PFSK-1 (cell line): ENCODE measurements around the gene FOXL2NB.

ENCODE experiments used
- FOXP2 ChIP-seq: optimal IDR thresholded peaks from 2 replicates; pipeline ENCODE3; 2011; ENCODE audit warnings: borderline replicate concordance, control low read depth, inconsistent platforms; ENCODE audit not compliant: insufficient read depth; ENCODE audit errors: extremely low read length, extremely low read depth
- POLR2AphosphoS5 ChIP-seq: IDR thresholded peaks from 2 replicates; pipeline ENCODE4 v1.6.1; 2012; ENCODE audit warnings: low read depth, mild to moderate bottlenecking, control low read depth, low read length, moderate library complexity
- REST ChIP-seq, 2 experiments: IDR thresholded peaks; 2 replicates each; pipeline versions ENCODE4 v1.6.1 to v1.8.0; 2011 to 2012; ENCODE audit warnings: low read depth in 2 of 2, low read length in 2 of 2, control low read depth in 1 of 2, inconsistent platforms in 1 of 2, mild to moderate bottlenecking in 1 of 2, moderate library complexity in 1 of 2; ENCODE audit not compliant: insufficient read depth in 1 of 2
- SIN3A ChIP-seq: IDR thresholded peaks from 2 replicates; pipeline ENCODE4 v1.6.1; 2012; ENCODE audit warnings: mild to moderate bottlenecking, low read length, moderate library complexity, borderline replicate concordance; ENCODE audit not compliant: insufficient read depth
- TAF1 ChIP-seq: IDR thresholded peaks from 2 replicates; pipeline ENCODE4 v1.6.1; 2012; ENCODE audit warnings: low read length, control low read depth, borderline replicate concordance; ENCODE audit not compliant: insufficient read depth

The FOXL2NB gene

DNA sequence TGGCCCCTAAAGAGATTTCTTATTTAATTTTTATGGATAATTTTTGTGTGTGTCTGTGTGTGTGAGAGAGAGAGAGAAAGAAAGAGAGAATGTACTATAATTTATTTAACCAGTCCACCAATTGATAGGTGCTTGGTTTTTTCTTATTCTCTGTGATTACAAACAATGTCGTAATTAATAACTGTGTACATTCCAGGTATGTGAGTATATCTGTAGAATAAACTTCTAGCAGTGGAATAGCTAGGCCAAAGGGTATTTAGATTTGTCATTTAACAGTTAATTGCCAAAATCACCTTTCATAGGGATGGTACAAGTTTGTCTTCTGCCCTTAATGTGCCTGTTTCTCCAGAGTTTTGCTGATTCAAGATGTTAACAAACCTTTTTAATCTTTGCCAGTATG, 35.4 kb upstream of the FOXL2NB start:
- TF ChIP-seq POLR2AphosphoS5 (no peak), TAF1 (no peak), FOXP2 (no peak), SIN3A (no peak), REST (IDR thresholded peaks at IDR 0.05; ENCODE audit: insufficient read depth in 1 of 2, low read depth in 2 of 2, low read length in 2 of 2) (no peak)

- TF ChIP-seq POLR2AphosphoS5: no peak
- no peak for TF ChIP-seq TAF1
- TF ChIP-seq REST (IDR thresholded peaks at IDR 0.05; ENCODE audit: insufficient read depth in 1 of 2, low read depth in 2 of 2, low read length in 2 of 2): no peak
- no peak for TF ChIP-seq FOXP2
- TF ChIP-seq SIN3A: no peak
Observed at GRCh38 chr3:138912237-138912636, 34.8 kb upstream of the FOXL2NB start.

GRCh38 chr3:138913766-138914165, 33.3 kb upstream of the FOXL2NB start:
- no peak for TF ChIP-seq TAF1
- no peak for TF ChIP-seq SIN3A
- TF ChIP-seq REST (IDR thresholded peaks at IDR 0.05; ENCODE audit: insufficient read depth in 1 of 2, low read depth in 2 of 2, low read length in 2 of 2): no peak
- no peak for TF ChIP-seq FOXP2
- TF ChIP-seq POLR2AphosphoS5: no peak

DNA sequence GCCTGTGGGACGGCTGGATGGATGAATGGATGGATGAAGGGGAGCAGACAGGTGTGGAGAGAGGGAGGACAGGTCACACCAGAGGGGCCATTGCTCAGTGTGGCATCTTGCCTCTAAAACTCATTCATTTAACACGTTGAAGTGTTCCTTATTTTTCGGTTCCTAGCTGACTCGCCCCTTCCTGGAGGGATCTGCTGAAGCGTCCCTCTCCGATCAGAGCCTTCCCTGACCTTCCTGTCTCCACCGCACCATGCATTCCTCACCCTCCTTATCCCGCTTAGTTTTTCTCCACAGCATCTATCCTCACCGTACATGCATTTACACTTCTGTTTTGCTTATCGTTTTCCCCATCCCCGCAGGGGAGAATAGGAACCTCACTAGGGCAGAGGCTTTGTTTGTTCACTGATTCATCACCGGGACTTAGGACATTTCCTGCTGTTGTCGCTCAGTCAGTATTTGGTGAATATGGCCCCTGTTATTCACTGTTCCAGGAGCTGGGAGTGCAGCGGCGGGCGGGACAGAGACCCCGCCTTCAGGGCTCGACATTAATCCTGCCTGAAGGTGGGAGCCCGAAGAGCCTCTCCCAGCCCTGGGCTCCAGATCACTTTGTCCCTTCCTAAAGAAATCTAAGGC, 32.0 kb upstream of the FOXL2NB start:
- TF ChIP-seq TAF1 (no peak), SIN3A (no peak), POLR2AphosphoS5 (no peak)

DNA sequence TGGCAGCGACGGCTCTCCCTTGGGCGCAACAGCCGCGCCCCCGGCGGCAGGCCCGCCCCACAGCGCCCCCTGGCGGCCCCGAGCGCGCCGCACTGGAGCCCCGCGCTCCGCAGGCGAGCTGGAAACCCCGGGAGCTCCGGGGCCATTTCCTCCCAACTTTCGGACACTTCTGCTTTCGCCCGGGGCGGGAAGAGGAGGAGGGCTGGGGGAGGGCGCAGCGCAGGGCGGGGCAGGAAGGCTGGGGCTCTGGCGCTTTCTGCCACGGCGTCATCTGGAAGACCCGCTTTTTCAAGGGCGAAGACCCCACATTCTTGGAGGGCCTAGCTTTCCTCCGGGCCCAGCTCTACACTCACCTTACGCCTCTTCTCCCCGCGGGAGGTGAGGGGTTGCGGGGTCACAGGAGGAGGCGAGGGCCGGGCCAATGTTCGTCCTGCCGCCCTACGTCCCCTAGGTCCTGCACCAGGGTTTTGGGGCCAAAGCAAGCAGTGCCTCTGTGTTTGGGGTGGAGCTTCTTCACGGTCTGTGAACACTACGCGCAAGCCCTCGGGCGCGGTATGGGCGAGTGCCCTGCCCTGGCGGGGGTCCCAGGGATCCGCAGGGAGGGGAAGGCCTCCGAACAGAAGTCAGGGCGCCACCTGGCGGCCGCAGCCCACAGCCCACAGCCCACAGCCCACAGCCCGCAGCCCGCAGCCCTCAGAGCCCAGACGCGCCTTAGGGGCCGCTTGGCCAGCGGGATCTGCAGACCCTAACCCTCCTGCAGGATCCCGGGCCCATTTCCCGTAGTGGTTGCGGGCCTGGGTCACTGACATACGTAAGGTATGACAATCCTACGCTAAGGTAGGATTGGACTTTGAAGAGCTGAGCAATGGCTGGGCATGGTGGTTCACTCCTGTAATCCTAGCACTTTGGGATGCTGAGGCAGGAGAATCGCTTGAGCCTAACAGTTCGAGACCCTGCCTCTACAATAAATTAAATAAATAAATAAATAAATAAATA, 31.2 kb upstream of the FOXL2NB start:
- TF ChIP-seq SIN3A (no peak), FOXP2 (peak; percentile 28)

DNA sequence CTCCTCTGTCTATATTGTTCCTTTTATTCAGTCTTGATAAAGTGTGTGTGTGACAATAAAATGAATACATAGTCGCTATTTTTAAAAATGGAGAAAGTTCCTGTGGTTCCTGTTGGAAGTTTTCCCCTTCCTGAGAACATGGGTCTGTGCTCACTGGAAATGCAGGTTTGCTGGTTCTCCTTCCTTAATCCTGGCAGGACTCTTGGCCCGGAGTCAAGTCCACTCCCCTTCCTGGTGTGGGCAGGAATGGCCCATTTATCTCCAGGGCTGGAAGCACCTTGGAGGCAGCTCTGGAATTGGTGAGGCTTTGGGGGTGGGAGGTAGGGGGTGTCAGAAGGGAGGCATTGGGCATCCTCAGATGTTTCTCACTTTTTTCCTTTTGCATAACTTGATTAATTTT, 30.2 kb upstream of the FOXL2NB start:
- no peak for TF ChIP-seq REST (IDR thresholded peaks at IDR 0.05; ENCODE audit: insufficient read depth in 1 of 2, low read depth in 2 of 2, low read length in 2 of 2)
- no peak for TF ChIP-seq TAF1
